Neural cell (in vitro differentiated cells): ENCODE data around the gene MRPS12. TPM values are rescaled to one million over a fixed set of nuclear protein-coding genes. Genes with fewer than 3 reads are reported as not detected.

Source experiments
- H2AFZ ChIP-seq: fragments of 200-600, 300-800 bp; sonication (generic), shearing (Covaris generic); 2 replicates; pipeline ENCODE4 v1.6.0; 2014; ENCODE audit warnings: low read depth, mild to moderate bottlenecking, antibody characterized with exemption, low read length, moderate library complexity
- H3F3A ChIP-seq: fragments of 200-600 bp; shearing (Covaris generic); 2 replicates; pipeline ENCODE4 v1.6.1; 2016; ENCODE audit warnings: mild to moderate bottlenecking, moderate library complexity, mixed read lengths, antibody characterized with exemption, low read length; ENCODE audit not compliant: insufficient read depth, poor library complexity, severe bottlenecking
- H3K27ac ChIP-seq: fragments of 200-600, 300-800 bp; sonication (generic), shearing (Covaris generic); 2 replicates; pipeline ENCODE4 v1.5.1; 2014; ENCODE audit warnings: mild to moderate bottlenecking, low read length, moderate library complexity
- H3K27me3 ChIP-seq: fragments of 300-800, 200-600 bp; sonication (generic), shearing (Covaris generic); 2 replicates; pipeline ENCODE4 v1.6.0; 2014; ENCODE audit warnings: mild to moderate bottlenecking, low read depth, low read length, moderate library complexity; ENCODE audit not compliant: insufficient read depth
- H3K36me3 ChIP-seq: fragments of 300-800, 200-600 bp; sonication (generic), shearing (Covaris generic); 2 replicates; pipeline ENCODE4 v1.5.1; 2014; ENCODE audit warnings: mild to moderate bottlenecking, antibody characterized with exemption, low read length, moderate library complexity; ENCODE audit not compliant: insufficient read depth
- H3K4me2 ChIP-seq: fragments of 300-800, 200-600 bp; sonication (generic), shearing (Covaris generic); 2 replicates; pipeline ENCODE4 v1.6.0; 2014; ENCODE audit warnings: mild to moderate bottlenecking, low read length
- H3K4me3 ChIP-seq: fragments of 300-800, 200-600 bp; sonication (generic), shearing (Covaris generic); 2 replicates; pipeline ENCODE4 v1.5.1; 2014; ENCODE audit warnings: mild to moderate bottlenecking, low read length, moderate library complexity
- H3K79me2 ChIP-seq: fragments of 200-600 bp; shearing (Covaris generic); replicated peaks from 2 replicates; pipeline ENCODE4 v1.6.0; 2014; ENCODE audit warnings: mild to moderate bottlenecking, low read length, moderate library complexity; ENCODE audit not compliant: insufficient read depth
- H3K9ac ChIP-seq: fragments of 300-800, 200-600 bp; sonication (generic), shearing (Covaris generic); 2 replicates; pipeline ENCODE4 v1.6.1; 2016; ENCODE audit warnings: mild to moderate bottlenecking, low read length, mixed read lengths
- H3K9me2 ChIP-seq: fragments of 200-600 bp; shearing (Covaris generic); 2 replicates; pipeline ENCODE4 v1.6.1; 2016; ENCODE audit warnings: mild to moderate bottlenecking, low read length, mixed read lengths; ENCODE audit not compliant: insufficient read depth
- H3K9me3 ChIP-seq: fragments of 200-600, 300-800 bp; sonication (generic), shearing (Covaris generic); 2 replicates; pipeline ENCODE4 v1.6.1; 2016; ENCODE audit warnings: mild to moderate bottlenecking, mixed run types, low read length, moderate library complexity, mixed read lengths
- H4K20me1 ChIP-seq: fragments of 200-600 bp; shearing (Covaris generic); 2 replicates; pipeline ENCODE4 v1.6.1; 2016; ENCODE audit warnings: mild to moderate bottlenecking, mixed run types; ENCODE audit not compliant: insufficient read depth
- EP300 ChIP-seq: fragments of 450-650 bp; conservative IDR thresholded peaks from 2 replicates; pipeline ENCODE4 v1.6.1; 2014; ENCODE audit warnings: antibody characterized with exemption, mild to moderate bottlenecking, moderate library complexity; ENCODE audit not compliant: poor library complexity, severe bottlenecking
- EZH2 ChIP-seq: fragments of 200-600, 300-800 bp; shearing (Covaris generic), sonication (generic); IDR thresholded peaks from 2 replicates; pipeline ENCODE4 v1.6.1; 2014; ENCODE audit warnings: antibody characterized with exemption, low read length, borderline replicate concordance, mild to moderate bottlenecking; ENCODE audit not compliant: insufficient read depth, poor library complexity, severe bottlenecking
- MXI1 ChIP-seq: fragments of 450-650 bp; conservative IDR thresholded peaks from 2 replicates; pipeline ENCODE4 v1.6.1; 2014; ENCODE audit warnings: antibody characterized with exemption, mild to moderate bottlenecking; ENCODE audit not compliant: poor library complexity, severe bottlenecking
- POLR2AphosphoS5 ChIP-seq: IDR thresholded peaks from 2 replicates; pipeline ENCODE4 v1.6.1; 2012
- RAD21 ChIP-seq: fragments of 450-650 bp; conservative IDR thresholded peaks from 2 replicates; pipeline ENCODE4 v1.6.1; 2014; ENCODE audit warnings: antibody characterized with exemption, mild to moderate bottlenecking, moderate library complexity
- SMC3 ChIP-seq: fragments of 450-650 bp; conservative IDR thresholded peaks from 2 replicates; pipeline ENCODE4 v1.6.1; 2014; ENCODE audit warnings: antibody characterized with exemption, mild to moderate bottlenecking, moderate library complexity; ENCODE audit not compliant: poor library complexity
- TAF1 ChIP-seq: IDR thresholded peaks from 2 replicates; pipeline ENCODE4 v1.6.1; 2012; ENCODE audit warnings: low read depth
- polyA plus RNA-seq: library from polyadenylated mRNA; depleted of rRNA; stranded (reverse); fragments of >200 nt; gene quantifications from 2 replicates; pipeline ENCODE4 v1.2.3, GENCODE V29; 2014
- TF ChIP-seq, protein P1 (sequence below): IDR thresholded peaks from 2 replicates; pipeline ENCODE4 v1.6.1; 2012; ENCODE audit warnings: borderline replicate concordance
- TF ChIP-seq, protein P2 (sequence below): fragments of 450-650 bp; IDR thresholded peaks from 2 replicates; pipeline ENCODE4 v1.5.1; 2014; ENCODE audit warnings: antibody characterized with exemption, mild to moderate bottlenecking, moderate library complexity; ENCODE audit not compliant: poor library complexity, severe bottlenecking

MRPS12 gene
- polyA plus RNA-seq, 1 donor from 2014 or later = 30.0 TPM

DNA sequence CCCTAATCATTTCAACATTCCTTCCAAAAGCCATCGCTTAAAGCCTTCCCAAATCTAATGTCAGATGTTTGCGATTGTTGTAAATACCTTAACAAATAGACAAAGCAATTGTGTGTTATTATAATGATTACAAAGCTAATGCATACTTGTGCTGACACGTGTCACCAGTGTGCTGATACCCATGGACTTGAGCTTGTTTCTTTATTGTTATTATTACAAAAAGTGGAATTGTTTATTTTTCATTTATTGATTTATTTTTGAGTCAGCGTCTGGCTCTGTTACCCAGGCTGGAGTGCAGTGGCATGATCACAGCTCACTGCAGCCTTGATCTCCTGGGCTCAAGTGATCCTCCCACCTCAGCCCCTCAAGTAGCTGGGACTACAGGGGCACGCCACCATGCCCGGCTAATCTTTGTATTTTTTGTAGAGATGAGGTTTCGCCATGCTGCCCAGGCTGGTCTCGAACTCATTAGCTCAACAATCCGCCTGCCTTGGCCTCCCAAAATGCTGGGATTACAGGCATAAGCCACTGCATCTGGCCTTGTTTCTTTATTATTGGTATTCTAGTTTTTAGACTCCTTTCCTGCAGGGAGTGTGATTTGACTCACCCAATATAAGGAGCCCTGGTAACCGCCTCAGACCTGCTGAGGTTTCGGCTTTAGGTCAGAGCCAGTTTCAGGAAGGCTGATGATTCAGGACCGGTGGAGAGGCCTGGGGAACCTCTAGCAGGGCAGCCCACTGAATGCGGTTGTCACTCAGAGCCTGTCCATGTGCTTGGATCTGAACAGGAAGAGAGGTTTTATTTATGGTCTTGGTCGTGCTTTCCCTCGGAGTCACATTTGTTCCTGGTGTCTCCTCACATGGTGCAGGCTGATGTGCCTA, 46.9 kb downstream of the MRPS12 start:
- H3K9ac ChIP-seq = no peak overlapping the region
- H3K9me3 ChIP-seq = no peaks in the 10 kb centered on the region
- no peaks in the 10 kb centered on the region for H3K79me2 ChIP-seq
- no peaks in the 10 kb centered on the region for H3K36me3 ChIP-seq
- H3K27ac ChIP-seq = no peak overlapping the region
- no peak overlapping the region for H3K4me2 ChIP-seq
- TF ChIP-seq, protein P1, sequence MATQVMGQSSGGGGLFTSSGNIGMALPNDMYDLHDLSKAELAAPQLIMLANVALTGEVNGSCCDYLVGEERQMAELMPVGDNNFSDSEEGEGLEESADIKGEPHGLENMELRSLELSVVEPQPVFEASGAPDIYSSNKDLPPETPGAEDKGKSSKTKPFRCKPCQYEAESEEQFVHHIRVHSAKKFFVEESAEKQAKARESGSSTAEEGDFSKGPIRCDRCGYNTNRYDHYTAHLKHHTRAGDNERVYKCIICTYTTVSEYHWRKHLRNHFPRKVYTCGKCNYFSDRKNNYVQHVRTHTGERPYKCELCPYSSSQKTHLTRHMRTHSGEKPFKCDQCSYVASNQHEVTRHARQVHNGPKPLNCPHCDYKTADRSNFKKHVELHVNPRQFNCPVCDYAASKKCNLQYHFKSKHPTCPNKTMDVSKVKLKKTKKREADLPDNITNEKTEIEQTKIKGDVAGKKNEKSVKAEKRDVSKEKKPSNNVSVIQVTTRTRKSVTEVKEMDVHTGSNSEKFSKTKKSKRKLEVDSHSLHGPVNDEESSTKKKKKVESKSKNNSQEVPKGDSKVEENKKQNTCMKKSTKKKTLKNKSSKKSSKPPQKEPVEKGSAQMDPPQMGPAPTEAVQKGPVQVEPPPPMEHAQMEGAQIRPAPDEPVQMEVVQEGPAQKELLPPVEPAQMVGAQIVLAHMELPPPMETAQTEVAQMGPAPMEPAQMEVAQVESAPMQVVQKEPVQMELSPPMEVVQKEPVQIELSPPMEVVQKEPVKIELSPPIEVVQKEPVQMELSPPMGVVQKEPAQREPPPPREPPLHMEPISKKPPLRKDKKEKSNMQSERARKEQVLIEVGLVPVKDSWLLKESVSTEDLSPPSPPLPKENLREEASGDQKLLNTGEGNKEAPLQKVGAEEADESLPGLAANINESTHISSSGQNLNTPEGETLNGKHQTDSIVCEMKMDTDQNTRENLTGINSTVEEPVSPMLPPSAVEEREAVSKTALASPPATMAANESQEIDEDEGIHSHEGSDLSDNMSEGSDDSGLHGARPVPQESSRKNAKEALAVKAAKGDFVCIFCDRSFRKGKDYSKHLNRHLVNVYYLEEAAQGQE = no peak
- TF ChIP-seq MXI1 = no peak
- H3F3A ChIP-seq = no peaks in the 10 kb centered on the region
- no peaks in the 10 kb centered on the region for H4K20me1 ChIP-seq
- no peak overlapping the region for H2AFZ ChIP-seq
- no peak overlapping the region for H3K4me3 ChIP-seq
- H3K27me3 ChIP-seq = peaks cover 17% of the 10 kb centered on the region
- no peaks in the 10 kb centered on the region for H3K9me2 ChIP-seq

DNA sequence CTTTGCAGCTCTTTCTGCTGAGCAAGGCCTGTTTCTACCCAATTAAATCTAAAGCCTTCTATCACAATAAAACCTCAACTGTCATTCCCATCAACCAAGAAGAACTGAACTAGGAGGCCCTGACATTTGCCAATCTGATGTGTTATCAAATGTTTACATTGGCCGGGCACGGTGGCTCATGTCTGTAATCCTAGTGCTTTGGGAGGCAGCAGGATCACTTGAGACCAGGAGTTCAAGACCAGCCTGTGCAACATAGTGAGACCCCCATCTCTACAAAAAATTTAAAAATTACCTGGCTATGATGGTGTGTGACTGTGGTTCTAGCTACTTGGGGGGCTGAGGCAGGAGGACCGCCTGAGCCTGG, 47.6 kb downstream of the MRPS12 start:
- no peak overlapping the region for H2AFZ ChIP-seq
- no peak overlapping the region for H3K4me3 ChIP-seq
- H3K27ac ChIP-seq = no peak overlapping the region
- H3K4me2 ChIP-seq = no peak overlapping the region
- no peaks in the 10 kb centered on the region for H3F3A ChIP-seq
- H3K36me3 ChIP-seq = no peaks in the 10 kb centered on the region
- H3K27me3 ChIP-seq = peaks cover 17% of the 10 kb centered on the region
- H4K20me1 ChIP-seq = no peaks in the 10 kb centered on the region
- H3K79me2 ChIP-seq = no peaks in the 10 kb centered on the region
- no peaks in the 10 kb centered on the region for H3K9me2 ChIP-seq
- H3K9me3 ChIP-seq = no peaks in the 10 kb centered on the region
- no peak overlapping the region for H3K9ac ChIP-seq
- no peak for TF ChIP-seq MXI1
- no peak for TF ChIP-seq SMC3
- TF ChIP-seq, protein P1 = no peak
- no peak for TF ChIP-seq EZH2
- TF ChIP-seq, protein P2, sequence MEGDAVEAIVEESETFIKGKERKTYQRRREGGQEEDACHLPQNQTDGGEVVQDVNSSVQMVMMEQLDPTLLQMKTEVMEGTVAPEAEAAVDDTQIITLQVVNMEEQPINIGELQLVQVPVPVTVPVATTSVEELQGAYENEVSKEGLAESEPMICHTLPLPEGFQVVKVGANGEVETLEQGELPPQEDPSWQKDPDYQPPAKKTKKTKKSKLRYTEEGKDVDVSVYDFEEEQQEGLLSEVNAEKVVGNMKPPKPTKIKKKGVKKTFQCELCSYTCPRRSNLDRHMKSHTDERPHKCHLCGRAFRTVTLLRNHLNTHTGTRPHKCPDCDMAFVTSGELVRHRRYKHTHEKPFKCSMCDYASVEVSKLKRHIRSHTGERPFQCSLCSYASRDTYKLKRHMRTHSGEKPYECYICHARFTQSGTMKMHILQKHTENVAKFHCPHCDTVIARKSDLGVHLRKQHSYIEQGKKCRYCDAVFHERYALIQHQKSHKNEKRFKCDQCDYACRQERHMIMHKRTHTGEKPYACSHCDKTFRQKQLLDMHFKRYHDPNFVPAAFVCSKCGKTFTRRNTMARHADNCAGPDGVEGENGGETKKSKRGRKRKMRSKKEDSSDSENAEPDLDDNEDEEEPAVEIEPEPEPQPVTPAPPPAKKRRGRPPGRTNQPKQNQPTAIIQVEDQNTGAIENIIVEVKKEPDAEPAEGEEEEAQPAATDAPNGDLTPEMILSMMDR = no peak
- TF ChIP-seq POLR2AphosphoS5 = no peak
- no peak for TF ChIP-seq RAD21
- no peak for TF ChIP-seq EP300
- no peak for TF ChIP-seq TAF1
